H1 (cell line): ENCODE measurements around the gene CCDC138. TPM values are rescaled to one million over a fixed set of nuclear protein-coding genes. Genes with fewer than 3 reads are reported as not detected.

ENCODE experiments used
- CTCF ChIA-PET: fragments of 300-600 bp; sonication (Branson Sonifier 250); formaldehyde crosslinking; loops from one replicate; lab custom pipeline; 2021; ENCODE audit not compliant: partially characterized antibody; lab: Charles Lee
- POLR2A ChIA-PET: fragments of 300-600 bp; sonication (Branson Sonifier 250); formaldehyde crosslinking; loops from one replicate; lab custom pipeline; 2021; ENCODE audit warnings: inconsistent platforms; ENCODE audit not compliant: partially characterized antibody; lab: Charles Lee
- DNase-seq, 2 experiments: peaks; one replicate each; pipeline versions ENCODE4 v3.0.0 to v3.0.0-alpha.2; 2010 to 2022; ENCODE audit warnings: low spot score in 2 of 2, low read depth in 1 of 2, mixed read lengths in 1 of 2
- FAIRE-seq: peaks from 2 replicates; lab custom pipeline; 2011; peaks lifted over from hg19 to GRCh38; lab: Jason Lieb, UNC
- H2AFZ ChIP-seq: 2 replicates; pipeline ENCODE4 v1.8.1; 2012; ENCODE audit warnings: low read length, inconsistent platforms
- H2AK5ac ChIP-seq: 2 replicates; pipeline ENCODE4 v1.6.1; 2013; ENCODE audit warnings: low read depth, low read length
- H2BK120ac ChIP-seq: replicated peaks from 2 replicates; pipeline ENCODE3; 2013; ENCODE audit warnings: low read depth, low read length, inconsistent platforms
- H2BK12ac ChIP-seq: 2 replicates; pipeline ENCODE4 v1.6.1; 2013; ENCODE audit warnings: low read depth, low read length
- H2BK15ac ChIP-seq: 2 replicates; pipeline ENCODE4 v1.6.1; 2013; ENCODE audit warnings: low read length
- H2BK20ac ChIP-seq: 2 replicates; pipeline ENCODE4 v1.6.1; 2013; ENCODE audit warnings: low read length
- H2BK5ac ChIP-seq: 2 replicates; pipeline ENCODE4 v1.6.1; 2013; ENCODE audit warnings: low read depth, low read length
- H3K14ac ChIP-seq: 2 replicates; pipeline ENCODE4 v1.6.1; 2013; ENCODE audit warnings: inconsistent platforms; ENCODE audit not compliant: insufficient read length
- H3K18ac ChIP-seq: 2 replicates; pipeline ENCODE4 v1.6.1; 2013; ENCODE audit warnings: low read length; ENCODE audit errors: extremely low read depth
- H3K23ac ChIP-seq: 2 replicates; pipeline ENCODE4 v1.6.1; 2013; ENCODE audit warnings: inconsistent platforms; ENCODE audit not compliant: insufficient read length
- H3K23me2 ChIP-seq: 2 replicates; pipeline ENCODE4 v1.6.1; 2013; ENCODE audit warnings: low read depth, low read length
- H3K27ac ChIP-seq: 2 replicates; pipeline ENCODE4 v1.6.1; 2011; ENCODE audit warnings: low read depth, low read length, inconsistent platforms
- H3K27me3 ChIP-seq, 4 experiments: replicated peaks in 1 of 4; 1 replicate in 1 of 4; 2 replicates in 3 of 4; pipeline versions ENCODE4 v1.6.1 to v1.8.1; 2011 to 2013; ENCODE audit warnings: low read length in 3 of 4, mild to moderate bottlenecking in 3 of 4, inconsistent platforms in 2 of 4, mixed read lengths in 2 of 4, moderate library complexity in 1 of 4; ENCODE audit not compliant: control insufficient read depth in 3 of 4, insufficient read depth in 3 of 4; ENCODE audit errors: extremely low read depth in 1 of 4
- H3K36me3 ChIP-seq, 4 experiments: 2 replicates each; pipeline versions ENCODE4 v1.6.1 to v1.8.1; 2011 to 2013; ENCODE audit warnings: mild to moderate bottlenecking in 4 of 4, low read length in 3 of 4, moderate library complexity in 2 of 4, control low read depth in 1 of 4, inconsistent platforms in 1 of 4; ENCODE audit not compliant: insufficient read depth in 4 of 4, control insufficient read depth in 2 of 4
- H3K4ac ChIP-seq: replicated peaks from 2 replicates; pipeline ENCODE3; 2013; ENCODE audit warnings: low read length, low read depth, mixed read lengths, inconsistent platforms; ENCODE audit not compliant: insufficient read length
- H3K4me1 ChIP-seq, 4 experiments: replicated peaks in 1 of 4; 1 replicate in 1 of 4; 2 replicates in 3 of 4; pipeline versions ENCODE4 v1.6.1 to v1.8.1; 2011 to 2013; ENCODE audit warnings: low read length in 3 of 4, inconsistent platforms in 2 of 4, mixed read lengths in 1 of 4; ENCODE audit not compliant: insufficient read depth in 4 of 4, control insufficient read depth in 3 of 4
- H3K4me2 ChIP-seq, 2 experiments: 2 replicates each; pipeline versions ENCODE4 v1.6.1 to v1.8.1; 2011 to 2013; ENCODE audit warnings: low read depth in 2 of 2, low read length in 2 of 2, control low read depth in 1 of 2, inconsistent platforms in 1 of 2, mild to moderate bottlenecking in 1 of 2; ENCODE audit not compliant: insufficient read depth in 1 of 2
- H3K4me3 ChIP-seq, 4 experiments: fragments of 200-600, 300-600 bp in 1 of 4; sonication (generic), shearing (Covaris generic), sonication (Bioruptor Twin) in 1 of 4; 2 replicates each; pipeline versions ENCODE4 v1.5.1 to v1.8.1; 2011 to 2016; ENCODE audit warnings: low read length in 4 of 4, low read depth in 3 of 4, control low read depth in 2 of 4, inconsistent platforms in 2 of 4, mild to moderate bottlenecking in 2 of 4, mixed read lengths in 1 of 4, moderate library complexity in 1 of 4; ENCODE audit not compliant: insufficient read depth in 2 of 4; ENCODE audit errors: extremely low read depth in 1 of 4
- H3K56ac ChIP-seq: replicated peaks from 2 replicates; pipeline ENCODE3; 2013; ENCODE audit warnings: low read depth, mild to moderate bottlenecking, mixed read lengths, low read length, inconsistent platforms; ENCODE audit not compliant: insufficient read length
- H3K79me1 ChIP-seq: 2 replicates; pipeline ENCODE4 v1.6.1; 2013; ENCODE audit warnings: low read depth, low read length, control low read depth
- H3K79me2 ChIP-seq, 2 experiments: 2 replicates each; pipeline versions ENCODE4 v1.6.1 to v1.8.1; 2012 to 2013; ENCODE audit warnings: low read length in 2 of 2, mild to moderate bottlenecking in 2 of 2, inconsistent platforms in 1 of 2; ENCODE audit not compliant: insufficient read depth in 2 of 2, control insufficient read depth in 1 of 2
- H3K9ac ChIP-seq, 4 experiments: replicated peaks in 1 of 4; 1 replicate in 1 of 4; 2 replicates in 3 of 4; pipeline versions ENCODE4 v1.6.1 to v1.8.1; 2011 to 2013; ENCODE audit warnings: low read depth in 3 of 4, low read length in 3 of 4, control low read depth in 2 of 4, mild to moderate bottlenecking in 2 of 4, moderate library complexity in 2 of 4, inconsistent platforms in 1 of 4; ENCODE audit errors: extremely low read depth in 1 of 4
- H3K9me3 ChIP-seq, 2 experiments: 2 replicates each; pipeline versions ENCODE4 v1.6.1 to v1.8.1; 2012 to 2013; ENCODE audit warnings: mild to moderate bottlenecking in 2 of 2, moderate library complexity in 2 of 2, control low read depth in 1 of 2, inconsistent platforms in 1 of 2, low read depth in 1 of 2, low read length in 1 of 2, mixed read lengths in 1 of 2; ENCODE audit not compliant: insufficient read depth in 2 of 2
- H4K20me1 ChIP-seq, 2 experiments: replicated peaks in 1 of 2; 2 replicates each; pipeline versions ENCODE3 to v1.8.1; 2011 to 2013; ENCODE audit warnings: inconsistent platforms in 2 of 2, low read length in 2 of 2, mild to moderate bottlenecking in 1 of 2; ENCODE audit not compliant: insufficient read depth in 2 of 2, control insufficient read depth in 1 of 2
- H4K5ac ChIP-seq: 2 replicates; pipeline ENCODE4 v1.6.1; 2013; ENCODE audit warnings: low read length, low read depth, mixed read lengths, inconsistent platforms; ENCODE audit not compliant: insufficient read length
- H4K8ac ChIP-seq: 2 replicates; pipeline ENCODE4 v1.8.0; 2013; ENCODE audit warnings: mild to moderate bottlenecking, moderate library complexity, low read length, inconsistent platforms; ENCODE audit not compliant: insufficient read depth; ENCODE audit errors: extremely low read depth
- H4K91ac ChIP-seq: replicated peaks from 2 replicates; pipeline ENCODE3; 2013; ENCODE audit warnings: low read length, mixed read lengths, inconsistent platforms; ENCODE audit not compliant: insufficient read length
- BCL11A ChIP-seq, 2 experiments: IDR thresholded peaks; one replicate each; pipeline ENCODE4 v1.6.1; 2011; ENCODE audit warnings: low read depth in 2 of 2, low read length in 2 of 2, mild to moderate bottlenecking in 2 of 2
- BRCA1 ChIP-seq: IDR thresholded peaks from 2 replicates; pipeline ENCODE4 v1.6.1; 2012; ENCODE audit warnings: low read depth, low read length, improper control_type of control experiment
- CREB1 ChIP-seq: IDR thresholded peaks from 2 replicates; pipeline ENCODE4 v1.6.1; 2012; ENCODE audit warnings: inconsistent platforms
- KDM1A ChIP-seq: fragments of 200-600, 300-600 bp; sonication (generic); IDR thresholded peaks from 2 replicates; pipeline ENCODE4 v1.7.1; 2016; ENCODE audit warnings: mild to moderate bottlenecking, low read length, borderline replicate concordance
- MAFK ChIP-seq: IDR thresholded peaks from 2 replicates; pipeline ENCODE4 v1.6.1; 2012; ENCODE audit warnings: low read depth, mild to moderate bottlenecking, improper control_type of control experiment, low read length
- NANOG ChIP-seq: IDR thresholded peaks from 2 replicates; pipeline ENCODE4 v1.6.1; 2011; ENCODE audit warnings: low read length, low read depth, mild to moderate bottlenecking, inconsistent platforms; ENCODE audit not compliant: insufficient read depth, poor library complexity, severe bottlenecking
- POU5F1 ChIP-seq: IDR thresholded peaks from 2 replicates; pipeline ENCODE4 v1.6.1; 2011; ENCODE audit warnings: low read depth, mild to moderate bottlenecking, low read length, moderate library complexity
- RAD21 ChIP-seq, 2 experiments: IDR thresholded peaks in 1 of 2; conservative IDR thresholded peaks in 1 of 2; 2 replicates each; pipeline ENCODE4 v1.6.1; 2011; ENCODE audit warnings: low read depth in 2 of 2, low read length in 2 of 2, improper control_type of control experiment in 1 of 2, inconsistent platforms in 1 of 2, mild to moderate bottlenecking in 1 of 2, moderate library complexity in 1 of 2
- RFX5 ChIP-seq: IDR thresholded peaks from 2 replicates; pipeline ENCODE4 v1.6.1; 2011; ENCODE audit warnings: low read depth, low read length, improper control_type of control experiment, borderline replicate concordance
- SIN3A ChIP-seq, 2 experiments: IDR thresholded peaks in 1 of 2; conservative IDR thresholded peaks in 1 of 2; 2 replicates each; pipeline ENCODE4 v1.6.1; 2011 to 2012; ENCODE audit warnings: low read length in 2 of 2, improper control_type of control experiment in 1 of 2, low read depth in 1 of 2, mild to moderate bottlenecking in 1 of 2
- TAF1 ChIP-seq: IDR thresholded peaks from 2 replicates; pipeline ENCODE4 v1.6.1; 2011; ENCODE audit warnings: mild to moderate bottlenecking, low read depth, low read length
- TBP ChIP-seq: IDR thresholded peaks from 2 replicates; pipeline ENCODE4 v1.6.1; 2011; ENCODE audit warnings: low read depth, low read length, improper control_type of control experiment
- polyA plus RNA-seq, 7 experiments: library from polyadenylated mRNA; depleted of rRNA in 3 of 7; stranded (reverse) in 5 of 7; unstranded in 2 of 7; fragments of >200 nt in 5 of 7; fragments of 200-250 nt in 2 of 7; gene quantifications; 1 replicate in 5 of 7; 2 replicates in 1 of 7; 4 replicates in 1 of 7; pipeline versions ENCODE4 v1.2.1 to v1.2.3, GENCODE V29; 2011 to 2013; ENCODE audit warnings: missing spikeins in 2 of 7, mixed read lengths in 2 of 7
- total RNA-seq: library from RNA; stranded (reverse); fragmentation: NEBNext Ultra II Directional; extraction: Animal tissue kit (Norgen Biotek cat#: 25700); gene quantifications from 2 replicates; pipeline ENCODE4 v1.2.1, GENCODE V29; 2021
- TF ChIP-seq, protein P1 (sequence below), 3 experiments: IDR thresholded peaks; 1 replicate in 2 of 3; 2 replicates in 1 of 3; pipeline versions ENCODE4 v1.5.1 to v1.6.1; 2011; ENCODE audit warnings: low read length in 3 of 3, mild to moderate bottlenecking in 3 of 3, inconsistent platforms in 2 of 3, low read depth in 1 of 3, moderate library complexity in 1 of 3; ENCODE audit not compliant: insufficient read depth in 1 of 3; ENCODE audit errors: control extremely low read depth in 1 of 3

Gene CCDC138
- total and polyA plus RNA-seq, 2 of the 8 experiments (the other 6 are each of a cell fraction or from before 2014, with no cell fraction given), result 8.3 to 29.8 TPM

DNA sequence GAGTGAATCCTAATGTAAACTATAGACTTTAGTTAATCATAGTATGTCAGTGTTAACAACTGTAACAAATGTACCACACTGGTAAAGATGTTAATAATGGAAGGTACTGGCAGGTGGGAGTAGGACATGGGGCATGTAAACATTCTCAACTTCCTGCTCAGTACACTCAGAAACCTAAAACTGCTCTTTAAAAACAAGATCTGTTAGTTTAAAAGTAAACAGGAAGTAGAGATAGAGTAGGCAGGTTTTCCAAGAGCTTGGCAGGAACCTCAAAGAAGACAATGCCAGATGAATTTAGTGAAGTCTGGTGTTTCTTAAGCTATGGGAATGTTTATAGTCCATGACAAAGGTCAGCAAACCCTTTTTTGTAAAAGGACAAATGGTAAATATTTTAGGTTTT, 46.6 kb downstream of the CCDC138 start:
- H4K91ac ChIP-seq, result no peak overlapping the region
- H3K36me3 ChIP-seq, result no peaks in the 10 kb centered on the region; a peak in 2 of 8 replicates
- H4K5ac ChIP-seq, result no peak overlapping the region
- no peak overlapping the region for H4K8ac ChIP-seq
- no peak overlapping the region for H2AK5ac ChIP-seq
- no peaks in the 10 kb centered on the region for H3K23me2 ChIP-seq
- H3K9ac ChIP-seq, result no peak overlapping the region
- H3K9me3 ChIP-seq, result peaks cover 0 to 3% of the 10 kb centered on the region in 2 experiments; a peak in 1 of 4 replicates
- DNase-seq (no peak), FAIRE-seq (no peak)
- no peak overlapping the region for H2BK120ac ChIP-seq
- no peaks in the 10 kb centered on the region for H4K20me1 ChIP-seq
- H2BK12ac ChIP-seq, result no peak overlapping the region
- no peak overlapping the region for H3K23ac ChIP-seq
- H3K4me2 ChIP-seq, result no peak overlapping the region
- no peak overlapping the region for H2AFZ ChIP-seq
- H3K27me3 ChIP-seq, result no peaks in the 10 kb centered on the region
- no peak overlapping the region for H2BK20ac ChIP-seq
- no peak overlapping the region for H2BK15ac ChIP-seq
- 0 out of 7 replicates have a peak, but pooled peaks cover 0 to 2% (median 0%) of the 10 kb centered on the region in 4 experiments for H3K4me1 ChIP-seq
- H3K27ac ChIP-seq, result no peak overlapping the region
- CTCF ChIA-PET, result no interaction called here
- no peak overlapping the region for H3K14ac ChIP-seq
- H2BK5ac ChIP-seq, result no peak overlapping the region
- H3K4ac ChIP-seq, result no peak overlapping the region
- H3K4me3 ChIP-seq, result no peak overlapping the region
- no peak overlapping the region for H3K56ac ChIP-seq
- H3K79me1 ChIP-seq, result no peaks in the 10 kb centered on the region
- no peaks in the 10 kb centered on the region for H3K79me2 ChIP-seq
- no peak overlapping the region for H3K18ac ChIP-seq
- POLR2A ChIA-PET, result interaction anchor here (0.6 kb wide), 1 partner anchor 31 kb away, joined by 3 read pairs; no protein-coding TSS in a partner anchor
- TF ChIP-seq BRCA1 (no peak), KDM1A (no peak), MAFK (no peak), RFX5 (no peak), POU5F1 (no peak), TBP (no peak), TAF1 (no peak), CREB1 (no peak), NANOG (no peak), BCL11A (IDR thresholded peaks at IDR 0.05; ENCODE audit: low read depth in 2 of 2, low read length in 2 of 2) (no peak), RAD21 (IDR thresholded peaks at IDR 0.05 in 1 of 2, conservative IDR thresholded peaks at IDR 0.05 in 1 of 2; ENCODE audit: low read depth in 2 of 2, low read length in 2 of 2) (no peak), SIN3A (conservative IDR thresholded peaks at IDR 0.05 in 1 of 2, IDR thresholded peaks at IDR 0.05 in 1 of 2; ENCODE audit: low read depth in 1 of 2, low read length in 2 of 2) (no peak)
- TF ChIP-seq, protein P1, sequence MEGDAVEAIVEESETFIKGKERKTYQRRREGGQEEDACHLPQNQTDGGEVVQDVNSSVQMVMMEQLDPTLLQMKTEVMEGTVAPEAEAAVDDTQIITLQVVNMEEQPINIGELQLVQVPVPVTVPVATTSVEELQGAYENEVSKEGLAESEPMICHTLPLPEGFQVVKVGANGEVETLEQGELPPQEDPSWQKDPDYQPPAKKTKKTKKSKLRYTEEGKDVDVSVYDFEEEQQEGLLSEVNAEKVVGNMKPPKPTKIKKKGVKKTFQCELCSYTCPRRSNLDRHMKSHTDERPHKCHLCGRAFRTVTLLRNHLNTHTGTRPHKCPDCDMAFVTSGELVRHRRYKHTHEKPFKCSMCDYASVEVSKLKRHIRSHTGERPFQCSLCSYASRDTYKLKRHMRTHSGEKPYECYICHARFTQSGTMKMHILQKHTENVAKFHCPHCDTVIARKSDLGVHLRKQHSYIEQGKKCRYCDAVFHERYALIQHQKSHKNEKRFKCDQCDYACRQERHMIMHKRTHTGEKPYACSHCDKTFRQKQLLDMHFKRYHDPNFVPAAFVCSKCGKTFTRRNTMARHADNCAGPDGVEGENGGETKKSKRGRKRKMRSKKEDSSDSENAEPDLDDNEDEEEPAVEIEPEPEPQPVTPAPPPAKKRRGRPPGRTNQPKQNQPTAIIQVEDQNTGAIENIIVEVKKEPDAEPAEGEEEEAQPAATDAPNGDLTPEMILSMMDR (IDR thresholded peaks at IDR 0.05; ENCODE audit: control extremely low read depth in 1 of 3, insufficient read depth in 1 of 3, low read depth in 1 of 3, low read length in 3 of 3), result no peak
